ENCODE results near the gene RNFT2.
"Not testable (repeated sequence)": the region's sequence is repeated elsewhere in the genome, so short reads cannot be mapped to it uniquely, and the experiment has no call there.

The RNFT2 gene

GRCh38 chr12:116735951-116736599, 2.0 kb upstream of the RNFT2 start:
- Histone ChIP-seq H3K4me3 (peak overlapping the region in 3 of 7 experiments; percentile 79 to 87 (median 85)), H3K27ac (peak overlapping the region in 1 of 21 experiments; percentile 93)

DNA sequence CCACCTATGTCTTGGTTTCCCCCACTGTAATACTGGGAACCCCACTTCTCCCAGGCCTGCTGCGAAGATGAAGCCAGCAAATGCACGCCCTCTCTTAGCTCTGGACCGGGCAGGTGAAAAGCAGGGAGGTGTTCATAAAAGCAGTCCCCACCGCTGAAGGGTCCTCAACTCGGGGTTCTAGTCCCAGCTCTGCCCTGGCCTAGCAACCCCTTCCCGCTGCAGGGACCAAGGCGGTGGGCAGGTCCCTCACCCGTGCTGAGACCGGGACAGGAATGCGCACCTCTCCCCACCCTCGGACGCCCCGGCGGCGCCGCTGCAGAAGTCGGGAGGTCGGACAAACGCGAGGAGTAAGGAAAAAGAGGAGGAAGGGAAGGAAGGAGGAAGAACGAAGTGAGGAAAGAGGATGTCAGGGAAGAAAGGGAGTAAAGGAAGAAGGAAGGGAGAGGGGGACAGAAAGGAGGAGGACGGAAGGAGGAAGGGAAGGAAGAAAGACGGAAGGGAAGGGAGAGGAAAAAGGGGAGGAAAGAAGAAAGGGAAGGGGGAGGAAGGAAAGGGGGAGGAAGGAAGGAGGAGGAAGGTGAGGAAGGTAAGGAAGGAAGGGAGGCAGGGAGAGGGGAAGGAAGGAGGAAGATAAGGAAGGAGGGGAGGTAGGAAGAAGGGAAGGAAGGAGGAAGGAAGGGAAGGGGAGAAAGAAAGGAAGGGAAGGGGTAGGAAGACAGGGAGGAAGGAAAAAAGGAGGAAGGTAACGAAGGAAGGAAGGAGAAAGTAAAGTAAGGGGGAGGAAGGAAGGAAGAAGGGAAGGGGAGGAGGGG, 947 bp upstream of the RNFT2 start:
- Histone ChIP-seq H3K4me3 (peak overlapping the region; percentile 76 to 87 (median 85)), H3K27ac (peak overlapping the region; percentile 62 to 93 (median 81))

- Histone ChIP-seq H3K4me3 (no peak overlapping the region), H3K27ac (no peak overlapping the region)
Measured at GRCh38 chr12:116739381-116739887, 1.3 kb downstream of the RNFT2 start.

- not testable (repeated sequence) for H3K27ac ChIP-seq, H3K4me3 ChIP-seq
Measured at GRCh38 chr12:116742787-116743186, 4.7 kb downstream of the RNFT2 start.

DNA sequence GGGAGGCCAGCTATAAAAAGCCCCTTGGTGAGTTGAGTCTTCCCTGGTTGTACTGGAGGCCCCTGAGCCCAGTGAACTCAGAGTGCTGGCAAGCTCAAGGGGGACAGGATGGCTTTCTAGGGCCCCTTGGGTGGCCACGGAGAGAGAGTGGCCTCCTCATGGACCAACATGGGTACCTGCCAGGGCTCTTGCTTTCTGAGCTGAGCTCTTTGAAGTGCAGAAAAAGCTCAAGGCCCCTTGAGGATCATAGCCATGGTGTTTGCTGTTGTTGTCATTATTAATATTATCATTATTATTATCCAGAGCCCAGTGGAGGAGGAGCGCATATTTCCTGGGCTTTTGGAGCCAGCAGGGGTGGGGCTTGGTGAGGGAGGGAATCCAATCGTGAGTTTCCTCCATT, 6.7 kb downstream of the RNFT2 start:
- Histone ChIP-seq H3K4me3 (no peak overlapping the region), H3K27ac (no peak overlapping the region)

DNA sequence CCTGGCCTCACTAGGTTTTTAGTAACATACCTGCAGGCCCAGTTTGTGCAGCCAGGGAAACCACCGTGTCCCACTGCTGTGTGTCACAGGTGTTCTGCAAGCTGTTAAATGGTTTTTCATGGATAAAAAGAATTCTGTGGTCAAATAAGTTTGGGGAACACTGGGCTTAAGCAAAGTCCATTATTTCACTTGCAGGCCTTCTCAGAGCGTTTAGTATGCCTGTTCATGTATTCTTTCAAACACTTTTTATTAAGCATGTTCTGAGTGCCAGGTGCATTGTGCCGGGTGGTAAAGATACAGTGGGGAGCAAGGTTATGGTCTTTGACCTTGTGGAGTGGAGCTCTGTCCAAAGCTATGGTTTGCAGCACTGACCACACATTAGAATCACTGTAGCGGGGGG, 7.4 kb downstream of the RNFT2 start:
- Histone ChIP-seq H3K27ac (no peak overlapping the region), H3K4me3 (no peak overlapping the region)

- H3K27ac ChIP-seq, result no peak overlapping the region
- H3K4me3 ChIP-seq, result no peak overlapping the region
Measured at GRCh38 chr12:116749884-116750283, 11.8 kb downstream of the RNFT2 start.

GRCh38 chr12:116750298-116750697, 12.2 kb downstream of the RNFT2 start:
- H3K4me3 ChIP-seq, result no peak overlapping the region
- no peak overlapping the region for H3K27ac ChIP-seq

GRCh38 chr12:116754097-116754496, 16.0 kb downstream of the RNFT2 start:
- not testable (repeated sequence) for H3K27ac ChIP-seq, H3K4me3 ChIP-seq

DNA sequence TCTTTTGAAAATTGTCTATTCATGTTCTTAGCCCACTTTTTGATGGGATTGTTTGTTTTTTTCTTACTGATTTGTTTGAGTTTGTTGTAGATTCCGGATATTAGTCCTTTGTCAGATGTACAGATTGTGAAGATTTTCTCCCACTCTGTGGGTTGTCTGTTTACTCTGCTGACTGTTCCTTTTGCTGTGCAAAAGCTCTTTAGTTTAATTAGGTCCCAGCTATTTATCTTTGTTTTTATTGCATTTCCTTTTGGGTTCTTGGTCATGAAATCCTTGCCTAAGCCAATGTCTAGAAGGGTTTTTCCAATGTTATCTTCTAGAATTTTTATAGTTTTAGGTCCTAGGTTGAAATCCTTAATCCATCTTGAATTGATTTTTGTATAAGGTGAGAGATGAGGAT, 16.7 kb downstream of the RNFT2 start:
- not testable (repeated sequence) for H3K27ac ChIP-seq, H3K4me3 ChIP-seq

DNA sequence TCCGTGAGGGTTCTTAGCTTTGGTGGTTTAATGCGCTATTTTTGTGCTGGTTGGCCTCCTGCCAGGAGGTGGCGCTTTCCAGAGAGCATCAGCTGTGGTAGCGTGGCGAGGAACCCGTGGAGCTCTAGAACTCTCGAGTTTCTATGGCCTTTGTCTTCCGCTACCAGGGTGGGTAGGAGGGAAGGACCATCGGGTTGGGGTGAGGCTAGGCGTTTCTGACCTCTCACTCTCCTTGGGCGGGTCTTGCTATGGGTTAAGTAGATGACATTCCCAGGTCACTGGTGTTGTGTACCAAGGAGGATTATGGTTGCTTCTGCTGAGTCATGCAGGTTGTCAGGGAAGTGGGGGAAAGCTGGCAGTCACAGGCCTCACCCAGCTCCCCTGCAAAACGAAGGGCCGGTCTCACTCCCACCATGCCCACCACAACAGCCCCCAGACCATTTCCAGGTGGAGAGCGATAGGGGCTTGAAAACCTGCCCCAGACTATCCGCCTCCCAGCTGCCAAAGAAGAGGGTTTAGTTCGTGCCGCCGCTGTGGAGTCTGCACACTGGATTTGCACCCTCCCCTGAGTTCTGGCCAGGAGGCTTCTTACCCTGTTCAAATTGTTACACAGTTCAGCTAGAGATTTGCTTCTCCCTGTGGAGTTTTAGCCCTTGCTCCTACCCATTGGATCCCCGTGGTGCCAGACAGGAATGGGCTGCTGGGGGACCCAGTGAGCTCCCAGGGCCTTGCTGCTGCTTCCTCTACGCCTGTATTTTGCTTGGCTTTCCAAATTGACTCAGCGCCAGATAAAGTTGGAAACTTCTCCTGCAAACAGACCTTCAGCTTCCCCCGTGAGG, 21.9 kb downstream of the RNFT2 start:
- Histone ChIP-seq H3K27ac (no peak overlapping the region), H3K4me3 (peak overlapping the region in 2 of 7 experiments; percentile 4 to 12)

GRCh38 chr12:116760622-116761020, 22.5 kb downstream of the RNFT2 start:
- Histone ChIP-seq H3K27ac (no peak overlapping the region), H3K4me3 (no peak overlapping the region)

- Histone ChIP-seq H3K4me3 (no peak overlapping the region), H3K27ac (no peak overlapping the region)
Measured at GRCh38 chr12:116761499-116761898, 23.4 kb downstream of the RNFT2 start.

GRCh38 chr12:116765271-116765670, 27.2 kb downstream of the RNFT2 start:
- Histone ChIP-seq H3K4me3 (no peak overlapping the region), H3K27ac (no peak overlapping the region)

DNA sequence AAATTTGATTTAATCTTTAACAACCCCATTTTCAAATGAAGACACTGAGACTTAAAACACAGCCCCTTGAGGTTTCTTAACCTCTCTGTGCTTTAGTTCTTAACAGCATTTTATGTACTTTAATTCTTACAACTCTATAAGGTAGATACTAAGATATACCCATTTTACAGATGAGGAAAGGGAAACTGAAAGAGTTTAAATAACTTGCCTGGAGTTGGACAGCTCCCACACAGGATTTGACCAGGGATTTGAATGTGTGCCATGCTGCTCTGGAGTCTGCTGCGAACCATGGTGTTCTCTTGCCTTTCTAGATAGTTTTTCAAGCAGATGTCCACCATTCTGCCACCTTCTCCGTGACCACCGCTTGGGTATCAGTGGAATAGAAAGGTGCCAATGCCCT, 28.2 kb downstream of the RNFT2 start:
- H3K27ac ChIP-seq, result no peak overlapping the region
- H3K4me3 ChIP-seq, result no peak overlapping the region

GRCh38 chr12:116766746-116767145, 28.6 kb downstream of the RNFT2 start:
- no peak overlapping the region for H3K4me3 ChIP-seq

DNA sequence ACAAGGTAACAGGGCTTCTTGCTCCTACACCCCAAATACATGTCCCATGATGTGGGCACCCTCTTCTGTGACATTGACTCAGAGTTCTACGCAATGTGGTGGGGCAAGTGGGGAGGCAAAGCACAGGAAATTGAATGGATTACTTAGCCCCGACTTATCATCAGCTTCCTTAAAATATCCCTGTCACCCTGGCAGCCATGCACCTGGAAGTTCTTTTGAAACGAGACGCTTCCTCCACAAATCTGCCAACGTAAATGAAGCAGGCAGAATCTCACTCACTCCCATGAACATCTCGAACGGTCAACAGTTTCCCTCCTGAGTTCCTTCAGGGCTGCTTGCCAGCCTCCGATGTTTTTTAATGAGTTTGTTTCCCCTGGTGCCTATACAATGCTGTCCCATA, 33.5 kb downstream of the RNFT2 start:
- Histone ChIP-seq H3K27ac (no peak overlapping the region), H3K4me3 (no peak overlapping the region)

More at GRCh38 chr12:116766746-116767145, 28.6 kb downstream of the RNFT2 start:
- no peak overlapping the region for H3K27ac ChIP-seq

DNA sequence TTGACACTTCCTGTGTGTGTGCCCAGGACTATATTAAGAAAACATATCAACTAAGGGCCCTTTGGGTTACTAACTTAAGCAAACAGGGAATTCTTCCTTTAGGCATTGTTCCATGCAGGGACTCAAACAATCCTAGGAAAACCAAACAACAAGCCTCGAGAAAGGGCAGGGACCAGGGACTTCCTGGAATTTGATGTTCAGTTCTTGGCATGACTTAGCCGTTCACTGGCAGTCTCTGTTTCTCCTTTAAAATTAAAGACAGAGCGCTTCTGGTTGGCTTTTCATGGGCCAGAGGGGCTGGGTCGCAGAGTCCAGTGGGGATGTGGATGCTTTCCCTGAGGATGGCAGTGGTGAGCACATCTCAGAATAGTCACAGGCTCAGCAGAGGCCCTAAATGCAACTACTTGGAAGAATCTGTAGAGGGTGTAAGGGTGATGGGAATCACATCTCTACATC, 35.2 kb downstream of the RNFT2 start:
- no peak overlapping the region for H3K4me3 ChIP-seq
- no peak overlapping the region for H3K27ac ChIP-seq

GRCh38 chr12:116774020-116774419, 35.9 kb downstream of the RNFT2 start:
- Histone ChIP-seq H3K27ac (no peak overlapping the region), H3K4me3 (no peak overlapping the region)

GRCh38 chr12:116777245-116777644, 39.1 kb downstream of the RNFT2 start:
- Histone ChIP-seq H3K27ac (no peak overlapping the region), H3K4me3 (no peak overlapping the region)

Measured in skin epidermis (tissue), 12 donors.